ENCODE results near the gene WDR47.

Gene WDR47

GRCh38 chr1:108961198-108961597, 80.7 kb downstream of the WDR47 start:
- DNase-seq (ENCODE audit: extremely low read depth, low read depth): no peak
- TF ChIP-seq CTCF (IDR thresholded peaks at IDR 0.05; ENCODE audit: low read depth, low read length): no peak

- no peak for TF ChIP-seq CTCF (IDR thresholded peaks at IDR 0.05; ENCODE audit: low read depth, low read length)
- DNase-seq (ENCODE audit: extremely low read depth, low read depth): no peak
Measured at GRCh38 chr1:108960719-108961118, 81.2 kb downstream of the WDR47 start.

GRCh38 chr1:108957888-108958287, 84.0 kb downstream of the WDR47 start:
- TF ChIP-seq CTCF (IDR thresholded peaks at IDR 0.05; ENCODE audit: low read depth, low read length): no peak
- no peak for DNase-seq (ENCODE audit: extremely low read depth, low read depth)

GRCh38 chr1:108955881-108956280, 86.0 kb downstream of the WDR47 start:
- TF ChIP-seq CTCF (IDR thresholded peaks at IDR 0.05; ENCODE audit: low read depth, low read length): no peak
- DNase-seq (ENCODE audit: extremely low read depth, low read depth): no peak

GRCh38 chr1:108955111-108955510, 86.8 kb downstream of the WDR47 start:
- TF ChIP-seq CTCF (IDR thresholded peaks at IDR 0.05; ENCODE audit: low read depth, low read length): no peak
- DNase-seq (ENCODE audit: extremely low read depth, low read depth): no peak

- no peak for DNase-seq (ENCODE audit: extremely low read depth, low read depth)
- TF ChIP-seq CTCF (IDR thresholded peaks at IDR 0.05; ENCODE audit: low read depth, low read length): no peak
Measured at GRCh38 chr1:108953452-108953851, 88.5 kb downstream of the WDR47 start.

- TF ChIP-seq CTCF (IDR thresholded peaks at IDR 0.05; ENCODE audit: low read depth, low read length): no peak
Measured at GRCh38 chr1:108951242-108951641, 90.7 kb downstream of the WDR47 start.

More at GRCh38 chr1:108951242-108951641, 90.7 kb downstream of the WDR47 start:
- no peak for DNase-seq (ENCODE audit: extremely low read depth, low read depth)
